HCT116 (cell line): Measurements from ENCODE around the gene ZBTB8A. TPM values are rescaled to one million over a fixed set of nuclear protein-coding genes. Genes with fewer than 3 reads are reported as not detected.

ENCODE experiments used
- ATAC-seq: fragments of 200-7000 bp; cut with Tn5 transposase; 2 replicates; pipeline ENCODE4 v1.9.1; 2020; ENCODE audit warnings: mild to moderate bottlenecking, moderate library complexity
- BruUV-seq: library from RNA; stranded (reverse); fragments of 400-500 nt; replicated peaks from 2 replicates; lab custom pipeline; 2021; lab: Mats Ljungman, UMichigan
- CTCF ChIA-PET: fragments of 300-600 bp; sonication (Branson Sonifier 250); formaldehyde crosslinking; loops from one replicate; lab custom pipeline; 2021; ENCODE audit warnings: antibody characterized with exemption; lab: Charles Lee
- POLR2A ChIA-PET: fragments of 300-600, 350-600 bp; sonication (Branson Sonifier 250); formaldehyde crosslinking; loops from one replicate; lab custom pipeline; 2021; ENCODE audit warnings: antibody characterized with exemption; lab: Charles Lee
- RAD21 ChIA-PET, 2 experiments: fragments of 300-600 bp; sonication (Branson Sonifier 250); formaldehyde crosslinking; loops; one replicate each; lab custom pipeline; 2023; ENCODE audit warnings: low total read pairs in 2 of 2; ENCODE audit not compliant: uncharacterized antibody in 2 of 2, unreplicated experiment in 2 of 2, low non-redundant PET in 1 of 2; lab: Charles Lee
- DNase-seq: peaks from one replicate; pipeline ENCODE4 v3.0.0-alpha.2; 2010; ENCODE audit warnings: low read depth, low spot score
- H2AFZ ChIP-seq: fragments of 200-600 bp; shearing (Covaris generic), sonication (generic); 2 replicates; pipeline ENCODE4 v1.6.1; 2017; ENCODE audit warnings: low read depth, mixed run types, mixed read lengths, antibody characterized with exemption, low read length; ENCODE audit not compliant: poor library complexity, severe bottlenecking
- H3K27ac ChIP-seq: 2 replicates; pipeline ENCODE4 v1.5.1; 2012; ENCODE audit warnings: low read depth, low read length
- H3K27me3 ChIP-seq: fragments of 200-600 bp; sonication (generic); 2 replicates; pipeline ENCODE4 v1.6.1; 2016; ENCODE audit warnings: mixed run types, low read length, mixed read lengths; ENCODE audit not compliant: insufficient read depth
- H3K36me3 ChIP-seq, 2 experiments: fragments of 200-500 bp in 1 of 2; fragments of 200-600 bp in 1 of 2; sonication (Bioruptor generic) in 1 of 2; sonication (generic) in 1 of 2; 2 replicates each; pipeline versions ENCODE4 v1.5.1 to v1.6.1; 2014 to 2016; ENCODE audit warnings: low read length in 2 of 2, inconsistent platforms in 1 of 2, mixed read lengths in 1 of 2, mixed run types in 1 of 2; ENCODE audit not compliant: insufficient read depth in 2 of 2, control insufficient read depth in 1 of 2
- H3K4me1 ChIP-seq, 2 experiments: fragments of 200-600 bp in 1 of 2; sonication (generic) in 1 of 2; 2 replicates each; pipeline versions ENCODE4 v1.5.1 to v1.6.1; 2012 to 2017; ENCODE audit warnings: low read length in 2 of 2, inconsistent platforms in 1 of 2, mild to moderate bottlenecking in 1 of 2, mixed read lengths in 1 of 2, mixed run types in 1 of 2, moderate library complexity in 1 of 2; ENCODE audit not compliant: insufficient read depth in 2 of 2, control insufficient read depth in 1 of 2
- H3K4me2 ChIP-seq: fragments of 200-600 bp; sonication (generic); 2 replicates; pipeline ENCODE4 v1.6.1; 2017; ENCODE audit warnings: mixed run types, low read length, mixed read lengths
- H3K4me3 ChIP-seq, 2 experiments: fragments of 200-600 bp in 1 of 2; sonication (generic) in 1 of 2; replicated peaks in 1 of 2; 2 replicates each; pipeline ENCODE4 v1.5.1; 2011 to 2016; ENCODE audit warnings: low read length in 2 of 2, control low read depth in 1 of 2, low read depth in 1 of 2, mild to moderate bottlenecking in 1 of 2, mixed read lengths in 1 of 2, mixed run types in 1 of 2
- H3K79me2 ChIP-seq: fragments of 200-600 bp; sonication (generic); 2 replicates; pipeline ENCODE4 v1.6.1; 2017; ENCODE audit warnings: mild to moderate bottlenecking, mixed run types, low read length, moderate library complexity, mixed read lengths; ENCODE audit not compliant: insufficient read depth
- H3K9ac ChIP-seq: fragments of 200-600 bp; sonication (generic); 2 replicates; pipeline ENCODE4 v1.6.1; 2016; ENCODE audit warnings: low read length, mixed read lengths
- H3K9me2 ChIP-seq: fragments of 200-600 bp; sonication (generic), shearing (Covaris generic); 2 replicates; pipeline ENCODE4 v1.6.1; 2017; ENCODE audit warnings: mixed run types, mild to moderate bottlenecking, moderate library complexity; ENCODE audit not compliant: insufficient read depth
- H3K9me3 ChIP-seq, 2 experiments: fragments of 200-500 bp in 1 of 2; fragments of 200-600 bp in 1 of 2; sonication (Bioruptor generic) in 1 of 2; sonication (generic) in 1 of 2; 2 replicates each; pipeline ENCODE4 v1.6.1; 2014 to 2017; ENCODE audit warnings: low read length in 2 of 2, mixed read lengths in 2 of 2, inconsistent platforms in 1 of 2, low read depth in 1 of 2, mild to moderate bottlenecking in 1 of 2, mixed run types in 1 of 2, moderate library complexity in 1 of 2; ENCODE audit not compliant: control insufficient read depth in 1 of 2, insufficient read depth in 1 of 2
- H4K20me1 ChIP-seq: fragments of 200-600 bp; sonication (generic), shearing (Covaris generic); 2 replicates; pipeline ENCODE4 v1.6.1; 2017; ENCODE audit warnings: mixed run types, mild to moderate bottlenecking, moderate library complexity; ENCODE audit not compliant: insufficient read depth
- CBX3 ChIP-seq: IDR thresholded peaks from 2 replicates; pipeline ENCODE4 v1.6.1; 2012; ENCODE audit warnings: low read depth
- EGR1 ChIP-seq: IDR thresholded peaks from 2 replicates; pipeline ENCODE4 v1.6.1; 2012; ENCODE audit warnings: low read depth
- ELF1 ChIP-seq: IDR thresholded peaks from 2 replicates; pipeline ENCODE4 v1.6.1; 2012; ENCODE audit warnings: low read depth, borderline replicate concordance
- EZH2 ChIP-seq: fragments of 200-600 bp; sonication (generic); IDR thresholded peaks from 2 replicates; pipeline ENCODE4 v1.6.1; 2017; ENCODE audit warnings: antibody characterized with exemption, mixed run types
- EZH2phosphoT487 ChIP-seq: fragments of 200-600 bp; IDR thresholded peaks from 2 replicates; pipeline ENCODE4 v1.6.1; 2018; ENCODE audit warnings: antibody characterized with exemption, borderline replicate concordance
- JUND ChIP-seq: IDR thresholded peaks from 2 replicates; pipeline ENCODE4 v1.6.1; 2012
- POLR2A ChIP-seq: IDR thresholded peaks from 2 replicates; pipeline ENCODE4 v1.7.0; 2011; ENCODE audit warnings: borderline replicate concordance; ENCODE audit not compliant: insufficient read depth, insufficient read length; ENCODE audit errors: extremely low read depth
- POLR2AphosphoS5 ChIP-seq: IDR thresholded peaks from 2 replicates; pipeline ENCODE4 v1.6.1; 2011; ENCODE audit warnings: mild to moderate bottlenecking, low read depth, low read length, moderate library complexity
- RAD21 ChIP-seq: IDR thresholded peaks from 2 replicates; pipeline ENCODE4 v1.6.1; 2012; ENCODE audit warnings: low read depth, mild to moderate bottlenecking
- SIN3A ChIP-seq: IDR thresholded peaks from 2 replicates; pipeline ENCODE4 v1.6.1; 2012; ENCODE audit warnings: low read depth
- SP1 ChIP-seq: IDR thresholded peaks from 2 replicates; pipeline ENCODE4 v1.6.1; 2012; ENCODE audit warnings: low read depth
- SRF ChIP-seq: IDR thresholded peaks from 2 replicates; pipeline ENCODE4 v1.6.1; 2012; ENCODE audit warnings: low read depth
- TCF7L2 ChIP-seq: IDR thresholded peaks from 2 replicates; pipeline ENCODE4 v1.7.0; 2011; ENCODE audit warnings: borderline replicate concordance, inconsistent platforms; ENCODE audit not compliant: insufficient read depth, insufficient read length; ENCODE audit errors: extremely low read depth
- YY1 ChIP-seq: IDR thresholded peaks from 2 replicates; pipeline ENCODE4 v1.6.1; 2011; ENCODE audit warnings: low read length, low read depth, moderate library complexity, mild to moderate bottlenecking; ENCODE audit not compliant: insufficient replicate concordance; ENCODE audit errors: extremely low read depth
- ZFX ChIP-seq: fragments of 450-650 bp; IDR thresholded peaks from 2 replicates; pipeline ENCODE4 v1.6.1; 2017
- ZNF274 ChIP-seq: fragments of 200-500 bp; sonication (Bioruptor generic); IDR thresholded peaks from 2 replicates; pipeline ENCODE4 v1.6.1; 2014; ENCODE audit warnings: mild to moderate bottlenecking, low read depth, low read length, inconsistent platforms
- intact Hi-C: fragments of 100-400 bp; cut with micrococcal nuclease; formaldehyde crosslinking; loops from 2 replicates; pipeline ENCODE4 v1.10.0; 2022
- total RNA-seq: library from RNA; stranded (reverse); gene quantifications from one replicate; pipeline ENCODE4 v1.2.1, GENCODE V29; 2021; ENCODE audit not compliant: unreplicated experiment
- TF ChIP-seq, protein P1 (sequence below): IDR thresholded peaks from 2 replicates; pipeline ENCODE4 v1.6.1; 2012
- TF ChIP-seq, protein P2 (sequence below): IDR thresholded peaks from 2 replicates; pipeline ENCODE4 v1.6.1; 2012
- TF ChIP-seq, protein P3 (sequence below), 3 experiments: fragments of 200-600 bp in 1 of 3; sonication (generic) in 1 of 3; IDR thresholded peaks in 2 of 3; conservative IDR thresholded peaks in 1 of 3; 2 replicates each; pipeline ENCODE4 v1.5.1; 2012 to 2017; ENCODE audit warnings: low read depth in 2 of 3, low read length in 2 of 3, antibody characterized with exemption in 1 of 3, borderline replicate concordance in 1 of 3, control low read depth in 1 of 3, mild to moderate bottlenecking in 1 of 3, mixed read lengths in 1 of 3, mixed run types in 1 of 3, moderate library complexity in 1 of 3; ENCODE audit not compliant: insufficient read depth in 1 of 3
- TF ChIP-seq, protein P4 (sequence below): IDR thresholded peaks from 2 replicates; pipeline ENCODE4 v1.6.1; 2011; ENCODE audit warnings: mild to moderate bottlenecking, low read length, moderate library complexity; ENCODE audit not compliant: insufficient replicate concordance; ENCODE audit errors: extremely low read depth

ZBTB8A gene
- total RNA-seq, 1 experiment from 2014 or later, result 9.7 TPM

DNA sequence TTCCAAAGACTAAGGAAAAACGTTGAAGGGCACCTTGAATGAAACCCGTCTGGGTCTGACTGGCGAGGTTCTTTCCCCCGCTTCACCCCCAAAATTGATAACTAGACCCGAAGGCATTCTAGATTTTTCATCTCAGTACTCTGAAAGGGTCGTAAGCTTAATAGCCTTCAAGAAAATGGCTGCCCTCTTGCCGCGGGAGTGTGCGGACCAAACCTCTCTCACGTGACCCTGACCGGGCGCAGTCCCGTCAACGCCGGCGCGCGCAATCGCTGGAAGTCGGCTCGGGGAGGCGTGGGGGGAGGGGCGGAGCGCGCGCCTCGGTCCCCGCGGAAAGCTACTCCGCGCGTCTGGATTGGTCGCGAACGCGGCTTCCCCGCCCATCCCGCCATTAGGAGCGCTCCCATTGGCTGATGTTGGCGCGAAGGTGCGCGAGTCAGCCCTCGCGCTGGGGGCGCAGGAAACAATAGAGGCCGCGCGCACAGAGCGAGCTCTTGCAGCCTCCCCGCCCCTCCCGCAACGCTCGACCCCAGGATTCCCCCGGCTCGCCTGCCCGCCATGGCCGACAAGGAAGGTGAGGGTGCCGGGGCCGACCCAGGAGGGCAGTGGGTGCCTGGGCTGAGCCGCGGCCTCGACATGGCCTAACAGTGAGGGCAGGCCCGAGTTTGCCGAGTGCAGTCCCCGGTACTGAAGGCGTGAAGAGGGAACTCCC lies 111.7 kb downstream of the ZBTB8A start, which contains the start of gene RBBP4:
Gene RBBP4 (plus strand): TSS at position 457 of the 709 bp plus-strand sequence. CDS start 99 bp downstream, at position 556.
- Histone ChIP-seq H3K9me3 (no peaks in the 10 kb centered on the region), H3K9me2 (no peaks in the 10 kb centered on the region), H3K4me3 (peak within 1 kb of the TSS; percentile 89 to 99), H3K4me2 (peak within 1 kb of the TSS; percentile 98), H3K4me1 (peaks cover 11 to 25% of the 10 kb centered on the region in 2 experiments; a peak in 3 of 4 replicates), H3K27ac (peak within 1 kb of the TSS; percentile 95), H3K27me3 (no peaks in the 10 kb centered on the region), H3K9ac (peak within 1 kb of the TSS; percentile 99), H3K36me3 (peaks cover 16 to 34% of the 10 kb centered on the region in 2 experiments), H2AFZ (peak within 1 kb of the TSS; percentile 70), H3K79me2 (peaks cover 93% of the 10 kb centered on the region), H4K20me1 (peaks cover 5% of the 10 kb centered on the region; the same call in 1 of the 2 replicates)
- DNase-seq (peak; percentile 91), ATAC-seq (peak; percentile 90)
- no TSS peak for BruUV-seq
- CTCF ChIA-PET, result interaction anchor here (0.8 to 1.4 kb wide), 4 partner anchors 41 to 202 kb away, joined by 3 to 6 read pairs (median 4); no protein-coding TSS in a partner anchor
- POLR2A ChIA-PET, result interaction anchor here (0.7 to 1.3 kb wide), 8 partner anchors 9 to 314 kb away, joined by 3 to 8 read pairs (median 3); partner anchors contain the start of gene RNF19B
- RAD21 ChIA-PET, result interaction anchor here (0.5 to 1.0 kb wide), 2 partner anchors 38 to 131 kb away, joined by 3 read pairs; no protein-coding TSS in a partner anchor
- intact Hi-C loops, result loop anchor here (1.0 to 10.0 kb wide), 3 partner anchors 111 to 202 kb away; no protein-coding TSS in a partner anchor
- no peak; the same call in 1 of the 2 replicates for TF ChIP-seq CBX3
- TF ChIP-seq JUND, result no peak; the same call in 1 of the 2 replicates
- TF ChIP-seq, protein P1, sequence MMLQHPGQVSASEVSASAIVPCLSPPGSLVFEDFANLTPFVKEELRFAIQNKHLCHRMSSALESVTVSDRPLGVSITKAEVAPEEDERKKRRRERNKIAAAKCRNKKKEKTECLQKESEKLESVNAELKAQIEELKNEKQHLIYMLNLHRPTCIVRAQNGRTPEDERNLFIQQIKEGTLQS, result no peak
- TF ChIP-seq ELF1, result no peak
- peak; percentile 93 for TF ChIP-seq YY1
- peak; percentile 28 for TF ChIP-seq EGR1
- no peak for TF ChIP-seq SRF
- TF ChIP-seq ZNF274, result no peak
- TF ChIP-seq SIN3A, result peak; percentile 84
- peak; percentile 99 for TF ChIP-seq ZFX
- TF ChIP-seq, protein P2, sequence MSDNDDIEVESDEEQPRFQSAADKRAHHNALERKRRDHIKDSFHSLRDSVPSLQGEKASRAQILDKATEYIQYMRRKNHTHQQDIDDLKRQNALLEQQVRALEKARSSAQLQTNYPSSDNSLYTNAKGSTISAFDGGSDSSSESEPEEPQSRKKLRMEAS, result peak; percentile 92
- no peak for TF ChIP-seq TCF7L2
- TF ChIP-seq, protein P3, sequence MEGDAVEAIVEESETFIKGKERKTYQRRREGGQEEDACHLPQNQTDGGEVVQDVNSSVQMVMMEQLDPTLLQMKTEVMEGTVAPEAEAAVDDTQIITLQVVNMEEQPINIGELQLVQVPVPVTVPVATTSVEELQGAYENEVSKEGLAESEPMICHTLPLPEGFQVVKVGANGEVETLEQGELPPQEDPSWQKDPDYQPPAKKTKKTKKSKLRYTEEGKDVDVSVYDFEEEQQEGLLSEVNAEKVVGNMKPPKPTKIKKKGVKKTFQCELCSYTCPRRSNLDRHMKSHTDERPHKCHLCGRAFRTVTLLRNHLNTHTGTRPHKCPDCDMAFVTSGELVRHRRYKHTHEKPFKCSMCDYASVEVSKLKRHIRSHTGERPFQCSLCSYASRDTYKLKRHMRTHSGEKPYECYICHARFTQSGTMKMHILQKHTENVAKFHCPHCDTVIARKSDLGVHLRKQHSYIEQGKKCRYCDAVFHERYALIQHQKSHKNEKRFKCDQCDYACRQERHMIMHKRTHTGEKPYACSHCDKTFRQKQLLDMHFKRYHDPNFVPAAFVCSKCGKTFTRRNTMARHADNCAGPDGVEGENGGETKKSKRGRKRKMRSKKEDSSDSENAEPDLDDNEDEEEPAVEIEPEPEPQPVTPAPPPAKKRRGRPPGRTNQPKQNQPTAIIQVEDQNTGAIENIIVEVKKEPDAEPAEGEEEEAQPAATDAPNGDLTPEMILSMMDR (IDR thresholded peaks at IDR 0.05 in 2 of 3, conservative IDR thresholded peaks at IDR 0.05 in 1 of 3; ENCODE audit: borderline replicate concordance in 1 of 3, insufficient read depth in 1 of 3, low read depth in 2 of 3, low read length in 2 of 3), result no peak
- no peak for TF ChIP-seq EZH2phosphoT487
- peak; percentile 14 for TF ChIP-seq POLR2A
- TF ChIP-seq, protein P4, sequence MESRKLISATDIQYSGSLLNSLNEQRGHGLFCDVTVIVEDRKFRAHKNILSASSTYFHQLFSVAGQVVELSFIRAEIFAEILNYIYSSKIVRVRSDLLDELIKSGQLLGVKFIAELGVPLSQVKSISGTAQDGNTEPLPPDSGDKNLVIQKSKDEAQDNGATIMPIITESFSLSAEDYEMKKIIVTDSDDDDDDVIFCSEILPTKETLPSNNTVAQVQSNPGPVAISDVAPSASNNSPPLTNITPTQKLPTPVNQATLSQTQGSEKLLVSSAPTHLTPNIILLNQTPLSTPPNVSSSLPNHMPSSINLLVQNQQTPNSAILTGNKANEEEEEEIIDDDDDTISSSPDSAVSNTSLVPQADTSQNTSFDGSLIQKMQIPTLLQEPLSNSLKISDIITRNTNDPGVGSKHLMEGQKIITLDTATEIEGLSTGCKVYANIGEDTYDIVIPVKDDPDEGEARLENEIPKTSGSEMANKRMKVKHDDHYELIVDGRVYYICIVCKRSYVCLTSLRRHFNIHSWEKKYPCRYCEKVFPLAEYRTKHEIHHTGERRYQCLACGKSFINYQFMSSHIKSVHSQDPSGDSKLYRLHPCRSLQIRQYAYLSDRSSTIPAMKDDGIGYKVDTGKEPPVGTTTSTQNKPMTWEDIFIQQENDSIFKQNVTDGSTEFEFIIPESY, result peak; percentile 73
- peak; percentile 84 for TF ChIP-seq POLR2AphosphoS5
- peak; percentile 84 for TF ChIP-seq SP1
- TF ChIP-seq EZH2, result no peak
- TF ChIP-seq RAD21, result no peak
